Suprapubic skin (tissue), 4 donors: ENCODE data around the gene BICC1. TPM values are rescaled to one million over a fixed set of nuclear protein-coding genes. Genes with fewer than 3 reads are reported as not detected.
A peak's percentile ranks its signal among the peaks of the same experiment; 100 is the strongest.

Source experiments
- DNase-seq, 2 donors: peaks; one replicate each; pipeline ENCODE4 v3.0.0-alpha.2; 2019; ENCODE audit warnings: low spot score in 2 of 2
- H3K27ac ChIP-seq: fragments of 200-600 bp; sonication (generic); one replicate; pipeline ENCODE4 v1.5.1; 2019
- H3K27me3 ChIP-seq: fragments of 200-600 bp; sonication (generic); one replicate; pipeline ENCODE4 v1.5.1; 2019
- H3K36me3 ChIP-seq: fragments of 200-600 bp; sonication (generic); one replicate; pipeline ENCODE4 v1.5.1; 2019
- H3K4me1 ChIP-seq: fragments of 200-600 bp; sonication (generic); one replicate; pipeline ENCODE4 v1.5.1; 2019
- H3K4me3 ChIP-seq: fragments of 200-600 bp; sonication (generic); one replicate; pipeline ENCODE4 v1.5.1; 2019; ENCODE audit warnings: mild to moderate bottlenecking
- H3K9me3 ChIP-seq: fragments of 200-600 bp; sonication (generic); one replicate; pipeline ENCODE4 v1.5.1; 2019
- CTCF ChIP-seq, 2 donors: fragments of 200-600 bp in 1 of 2; fragments of 450-650 bp in 1 of 2; sonication (generic) in 1 of 2; IDR thresholded peaks; one replicate each; pipeline ENCODE4 v1.5.1; 2016 to 2019; ENCODE audit warnings: antibody characterized with exemption in 2 of 2, mild to moderate bottlenecking in 1 of 2, moderate library complexity in 1 of 2
- EP300 ChIP-seq: sonication (generic); formaldehyde crosslinking; IDR thresholded peaks from one replicate; pipeline ENCODE4 v1.6.1; 2017; ENCODE audit warnings: antibody characterized with exemption
- POLR2A ChIP-seq, 2 donors: fragments of 450-650 bp; IDR thresholded peaks; one replicate each; pipeline ENCODE4 v1.6.1; 2017; ENCODE audit warnings: antibody characterized with exemption in 2 of 2, mild to moderate bottlenecking in 2 of 2, moderate library complexity in 2 of 2
- POLR2AphosphoS5 ChIP-seq, 3 donors: sonication (generic); formaldehyde crosslinking; IDR thresholded peaks; one replicate each; pipeline ENCODE4 v1.6.1; 2017; ENCODE audit warnings: antibody characterized with exemption in 3 of 3
- WGBS: methylation state at CpG from one replicate; pipeline ENCODE4 v1.1.5; 2018; 5-methylcytosine and 5-hydroxymethylcytosine counted together
- total RNA-seq, 4 donors: library from RNA; depleted of rRNA; stranded (reverse); fragments of >200 nt; gene quantifications; one replicate each; pipeline ENCODE4 v1.1.0, GENCODE V29; 2016

Gene BICC1
- total RNA-seq, 4 donors from 2014 or later = 2.4 to 6.9 (median 3.5) TPM

DNA sequence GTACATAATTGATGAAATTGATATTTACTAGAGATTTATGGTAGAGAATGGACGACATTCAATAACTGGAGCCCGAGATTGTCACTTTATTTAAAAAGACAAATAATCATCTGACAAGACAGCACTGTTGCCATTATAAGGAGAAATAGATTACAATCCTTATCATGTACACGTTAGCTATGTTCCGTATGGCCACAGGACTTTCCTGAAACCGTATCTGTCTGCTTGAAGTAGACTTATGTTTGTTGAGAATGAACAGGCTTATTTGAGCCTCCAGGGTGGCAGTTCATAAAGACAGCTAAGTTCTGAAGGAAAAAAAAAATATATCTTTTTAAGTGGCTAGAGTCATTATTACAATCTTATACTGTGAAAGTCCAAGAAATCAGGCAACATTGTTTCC is 317.2 kb downstream of the BICC1 start:
- 83% methylated on average over 5 of the region's 5 CpGs for WGBS
- Histone ChIP-seq H3K9me3 (no peaks in the 10 kb centered on the region), H3K4me1 (peaks cover 3% of the 10 kb centered on the region), H3K36me3 (no peaks in the 10 kb centered on the region), H3K27ac (no peak overlapping the region), H3K4me3 (no peak overlapping the region), H3K27me3 (no peaks in the 10 kb centered on the region)
- no peak for TF ChIP-seq POLR2A (IDR thresholded peaks at IDR 0.05)
- no peak for TF ChIP-seq EP300
- TF ChIP-seq POLR2AphosphoS5 (IDR thresholded peaks at IDR 0.05) = no peak
- no peak for TF ChIP-seq CTCF (IDR thresholded peaks at IDR 0.05)
- no peak for DNase-seq

- TF ChIP-seq POLR2A (IDR thresholded peaks at IDR 0.05) (no peak), POLR2AphosphoS5 (IDR thresholded peaks at IDR 0.05) (no peak), EP300 (no peak), CTCF (IDR thresholded peaks at IDR 0.05) (no peak)
- no peak overlapping the region for H3K27ac ChIP-seq
- no peaks in the 10 kb centered on the region for H3K27me3 ChIP-seq
- no peak for DNase-seq
- H3K4me3 ChIP-seq = no peak overlapping the region
- peaks cover 4% of the 10 kb centered on the region for H3K4me1 ChIP-seq
- H3K9me3 ChIP-seq = no peaks in the 10 kb centered on the region
- no peaks in the 10 kb centered on the region for H3K36me3 ChIP-seq
Measured at GRCh38 chr10:58830697-58831096, 318.0 kb downstream of the BICC1 start.

DNA sequence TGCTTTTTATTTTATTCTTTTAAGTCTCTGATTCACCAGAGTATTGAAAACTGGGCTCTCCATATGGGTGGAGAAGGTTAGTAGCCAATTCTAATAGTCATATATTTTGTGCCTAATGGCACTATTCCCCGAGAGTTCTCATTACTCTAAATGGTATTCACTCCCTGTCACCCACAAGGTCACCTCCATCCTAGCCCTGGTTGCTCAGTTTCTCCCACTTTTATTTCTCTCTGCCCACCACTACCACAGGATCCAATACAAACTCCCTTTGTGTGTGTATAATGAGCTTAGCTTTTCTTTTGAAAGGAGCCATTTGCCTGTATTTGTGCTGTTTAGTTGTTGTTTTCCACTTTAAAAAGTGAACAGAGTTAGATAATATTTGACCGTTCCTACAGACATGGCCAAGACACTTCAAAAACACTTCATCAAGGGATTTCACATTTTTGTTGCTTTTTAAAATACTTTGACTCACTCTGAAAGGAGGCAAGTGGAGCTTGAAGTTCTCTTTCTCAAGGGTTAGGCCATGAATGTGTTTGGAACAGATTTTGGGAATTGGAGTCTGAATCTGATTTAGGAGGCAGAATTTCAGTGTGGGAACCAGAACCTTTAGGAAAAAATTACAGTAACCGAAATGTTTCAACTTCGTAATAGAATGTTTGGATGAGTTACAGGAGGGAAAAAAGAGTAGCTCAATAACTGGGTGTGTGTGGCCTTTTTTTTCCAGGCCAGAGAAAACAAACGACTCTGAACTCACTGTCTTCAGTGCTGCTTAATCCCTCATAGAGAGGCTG is 321.3 kb downstream of the BICC1 start:
- TF ChIP-seq CTCF (IDR thresholded peaks at IDR 0.05) = no peak
- TF ChIP-seq POLR2A (IDR thresholded peaks at IDR 0.05) = no peak
- no peak for TF ChIP-seq EP300
- no peak for TF ChIP-seq POLR2AphosphoS5 (IDR thresholded peaks at IDR 0.05)
- Histone ChIP-seq H3K4me1 (peaks cover 4% of the 10 kb centered on the region), H3K36me3 (no peaks in the 10 kb centered on the region), H3K27ac (peak overlapping the region; percentile 20), H3K9me3 (no peaks in the 10 kb centered on the region), H3K27me3 (no peaks in the 10 kb centered on the region), H3K4me3 (no peak overlapping the region)
- no peak for DNase-seq
- 45% methylated on average over 5 of the region's 5 CpGs for WGBS

GRCh38 chr10:58836176-58836700 is 323.6 kb downstream of the BICC1 start:
- WGBS = 70% methylated on average over 3 of the region's 3 CpGs
- H3K27ac ChIP-seq = no peak overlapping the region
- H3K4me3 ChIP-seq = no peak overlapping the region
- H3K36me3 ChIP-seq = no peaks in the 10 kb centered on the region
- H3K4me1 ChIP-seq = peaks cover 4% of the 10 kb centered on the region
- no peak for DNase-seq
- TF ChIP-seq EP300 (no peak), POLR2A (IDR thresholded peaks at IDR 0.05) (no peak), POLR2AphosphoS5 (IDR thresholded peaks at IDR 0.05) (no peak), CTCF (IDR thresholded peaks at IDR 0.05) (no peak)
- no peaks in the 10 kb centered on the region for H3K9me3 ChIP-seq
- no peaks in the 10 kb centered on the region for H3K27me3 ChIP-seq

DNA sequence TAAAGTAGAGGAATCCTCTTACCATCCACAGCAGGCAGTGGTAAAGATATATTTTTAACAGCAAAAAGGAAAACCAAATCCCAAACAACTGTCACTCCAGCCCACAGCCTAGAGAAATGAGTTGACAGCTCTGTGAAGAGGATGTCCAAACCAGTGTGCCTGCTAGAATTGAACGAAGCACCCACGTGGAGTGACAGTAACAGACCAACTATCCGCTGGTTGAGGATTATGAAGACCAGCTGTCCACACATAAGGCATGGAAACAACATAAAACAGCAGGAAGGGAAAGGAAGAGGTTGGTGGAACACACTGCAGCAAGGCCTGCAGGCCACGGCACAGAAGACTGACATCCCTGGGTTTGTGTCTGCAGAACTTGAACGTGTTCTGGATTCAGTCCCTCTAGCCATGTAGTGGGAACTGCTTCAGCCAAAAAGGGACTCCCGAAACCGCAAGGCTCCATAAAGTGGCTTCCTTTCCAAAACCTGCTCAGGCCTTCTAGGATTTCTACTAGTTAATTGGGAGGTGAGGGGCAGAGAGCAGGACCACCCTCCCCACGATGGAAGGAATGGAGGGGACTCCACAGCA is 324.4 kb downstream of the BICC1 start:
- no peaks in the 10 kb centered on the region for H3K27me3 ChIP-seq
- H3K4me1 ChIP-seq = peaks cover 4% of the 10 kb centered on the region
- TF ChIP-seq CTCF (IDR thresholded peaks at IDR 0.05) (no peak), EP300 (no peak), POLR2A (IDR thresholded peaks at IDR 0.05) (no peak), POLR2AphosphoS5 (IDR thresholded peaks at IDR 0.05) (no peak)
- DNase-seq = no peak
- WGBS = 77% methylated on average over 8 of the region's 8 CpGs
- H3K36me3 ChIP-seq = no peaks in the 10 kb centered on the region
- H3K4me3 ChIP-seq = no peak overlapping the region
- H3K9me3 ChIP-seq = no peaks in the 10 kb centered on the region
- H3K27ac ChIP-seq = no peak overlapping the region
